OCI-LY7 (cell line): ENCODE measurements around the gene IFNL2. TPM values are rescaled to one million over a fixed set of nuclear protein-coding genes. Genes with fewer than 3 reads are reported as not detected.
A peak's percentile ranks its signal among the peaks of the same experiment; 100 is the strongest.

Experiments
- BruUV-seq: library from RNA; stranded (reverse); fragments of 400-500 nt; replicated peaks from 2 replicates; lab custom pipeline; 2021; lab: Mats Ljungman, UMichigan
- CTCF ChIA-PET: fragments of 300-600 bp; sonication (Branson Sonifier 250); formaldehyde crosslinking; loops from one replicate; lab custom pipeline; 2022; ENCODE audit warnings: antibody characterized with exemption; ENCODE audit not compliant: unreplicated experiment; lab: Charles Lee
- POLR2A ChIA-PET: fragments of 300-600 bp; sonication (Branson Sonifier 250); formaldehyde crosslinking; loops from one replicate; lab custom pipeline; 2022; ENCODE audit warnings: antibody characterized with exemption; lab: Charles Lee
- DNase-seq: peaks from one replicate; pipeline ENCODE4 v3.0.0-alpha.2; 2015; ENCODE audit warnings: low spot score
- H2AFZ ChIP-seq: fragments of 200-600 bp; sonication (generic), shearing (Covaris generic); 2 replicates; pipeline ENCODE4 v1.6.1; 2014; ENCODE audit warnings: mild to moderate bottlenecking, antibody characterized with exemption, low read length, moderate library complexity
- H3K27ac ChIP-seq: fragments of 200-600 bp; sonication (generic); 2 replicates; pipeline ENCODE4 v1.5.1; 2014; ENCODE audit warnings: mixed run types, low read depth, mild to moderate bottlenecking, moderate library complexity, low read length, inconsistent platforms; ENCODE audit not compliant: poor library complexity, severe bottlenecking
- H3K36me3 ChIP-seq: fragments of 200-600 bp; sonication (generic); 2 replicates; pipeline ENCODE4 v1.6.1; 2014; ENCODE audit warnings: mild to moderate bottlenecking, antibody characterized with exemption, low read length, moderate library complexity, mixed read lengths; ENCODE audit not compliant: insufficient read depth
- H3K4me1 ChIP-seq: fragments of 200-600 bp; sonication (generic); 2 replicates; pipeline ENCODE4 v1.5.1; 2014; ENCODE audit warnings: mild to moderate bottlenecking, low read length; ENCODE audit not compliant: insufficient read depth, poor library complexity, severe bottlenecking
- H3K4me2 ChIP-seq: fragments of 200-600 bp; sonication (generic); 2 replicates; pipeline ENCODE4 v1.6.1; 2014; ENCODE audit warnings: mild to moderate bottlenecking, low read length
- H3K4me3 ChIP-seq: fragments of 200-600 bp; sonication (generic); 2 replicates; pipeline ENCODE4 v1.5.1; 2014; ENCODE audit warnings: mild to moderate bottlenecking, low read depth, low read length; ENCODE audit not compliant: poor library complexity, severe bottlenecking
- H3K79me2 ChIP-seq: fragments of 200-600 bp; sonication (generic); 2 replicates; pipeline ENCODE4 v1.6.1; 2016; ENCODE audit warnings: low read depth, mild to moderate bottlenecking, low read length, moderate library complexity, mixed read lengths; ENCODE audit not compliant: insufficient read depth
- H3K9me2 ChIP-seq: fragments of 200-600 bp; sonication (generic); 2 replicates; pipeline ENCODE4 v1.6.1; 2016; ENCODE audit warnings: mild to moderate bottlenecking, low read length, mixed read lengths; ENCODE audit not compliant: insufficient read depth
- H3K9me3 ChIP-seq: fragments of 200-600 bp; sonication (generic); 2 replicates; pipeline ENCODE4 v1.6.1; 2014; ENCODE audit warnings: mild to moderate bottlenecking, mixed run types, low read length, mixed read lengths
- H4K20me1 ChIP-seq: fragments of 200-600 bp; sonication (generic); 2 replicates; pipeline ENCODE4 v1.6.1; 2014; ENCODE audit warnings: mild to moderate bottlenecking, antibody characterized with exemption, low read length, moderate library complexity, mixed read lengths; ENCODE audit not compliant: insufficient read depth
- CTCF ChIP-seq: fragments of 200-600 bp; sonication (generic); conservative IDR thresholded peaks from 2 replicates; pipeline ENCODE4 v1.5.1; 2014; ENCODE audit warnings: mild to moderate bottlenecking, antibody characterized with exemption, low read length, moderate library complexity, mixed read lengths
- EZH2phosphoT487 ChIP-seq: fragments of 200-600 bp; sonication (generic); IDR thresholded peaks from 2 replicates; pipeline ENCODE4 v1.6.1; 2018; ENCODE audit warnings: low read depth, borderline replicate concordance, mild to moderate bottlenecking, mixed run types, antibody characterized with exemption, low read length, moderate library complexity, mixed read lengths
- intact Hi-C: fragments of 100-400 bp; cut with micrococcal nuclease; formaldehyde crosslinking; loops from one replicate; pipeline ENCODE4 v1.10.0; 2022; ENCODE audit not compliant: unreplicated experiment
- total RNA-seq, 2 experiments: library from RNA; depleted of rRNA in 1 of 2; stranded (reverse); fragments of >200 nt in 1 of 2; shearing (Covaris generic) in 1 of 2; gene quantifications; 2 replicates each; pipeline ENCODE4 v1.2.3, GENCODE V29; 2014 to 2022

Gene IFNL2
- total RNA-seq, 2 experiments from 2014 or later, result not detected

GRCh38 chr19:39236527-39236926 is 31.7 kb upstream of the IFNL2 start:
- Histone ChIP-seq H3K27ac (no peak overlapping the region), H2AFZ (no peak overlapping the region), H3K4me1 (peaks cover 12% of the 10 kb centered on the region), H4K20me1 (no peaks in the 10 kb centered on the region), H3K79me2 (no peaks in the 10 kb centered on the region), H3K4me3 (no peak overlapping the region), H3K4me2 (no peak overlapping the region), H3K36me3 (no peaks in the 10 kb centered on the region), H3K9me3 (no peaks in the 10 kb centered on the region), H3K9me2 (no peaks in the 10 kb centered on the region)
- ChIA-PET POLR2A (interaction anchor here (0.6 to 0.7 kb wide), 2 partner anchors 204 to 278 kb away, joined by 3 to 6 read pairs; no protein-coding TSS in a partner anchor), CTCF (interaction anchor here (0.6 kb wide), 2 partner anchors 25 to 205 kb away, joined by 3 to 4 read pairs; no protein-coding TSS in a partner anchor)
- intact Hi-C loops, result no loop called here
- TF ChIP-seq EZH2phosphoT487, result no peak
- DNase-seq, result no peak
- no TSS peak for BruUV-seq

GRCh38 chr19:39237200-39238184 is 30.7 kb upstream of the IFNL2 start:
- Histone ChIP-seq H3K9me2 (no peaks in the 10 kb centered on the region), H3K79me2 (no peaks in the 10 kb centered on the region), H4K20me1 (no peaks in the 10 kb centered on the region), H3K36me3 (no peaks in the 10 kb centered on the region), H3K9me3 (no peaks in the 10 kb centered on the region), H3K27ac (no peak overlapping the region), H2AFZ (peak overlapping the region; percentile 85), H3K4me2 (peak overlapping the region; percentile 62), H3K4me3 (peak overlapping the region; percentile 26), H3K4me1 (peaks cover 12% of the 10 kb centered on the region)
- ChIA-PET CTCF (interaction anchor here (0.6 kb wide), 1 partner anchor 17 kb away, joined by 7 read pairs; no protein-coding TSS in a partner anchor), POLR2A (interaction anchor here (0.9 kb wide), 1 partner anchor 24 kb away, joined by 3 read pairs; no protein-coding TSS in a partner anchor)
- no peak for TF ChIP-seq EZH2phosphoT487
- TF ChIP-seq CTCF, result no peak
- intact Hi-C loops, result no loop called here
- no TSS peak for BruUV-seq
- peak; percentile 81 for DNase-seq

- Histone ChIP-seq H2AFZ (peak overlapping the region; percentile 85), H4K20me1 (no peaks in the 10 kb centered on the region)
- TF ChIP-seq CTCF (no peak), EZH2phosphoT487 (no peak)
Measured at GRCh38 chr19:39238209-39238608, 30.0 kb upstream of the IFNL2 start.

More at GRCh38 chr19:39238209-39238608, 30.0 kb upstream of the IFNL2 start:
- peak overlapping the region; percentile 62 for H3K4me2 ChIP-seq
- no peaks in the 10 kb centered on the region for H3K9me3 ChIP-seq
- no peak overlapping the region for H3K27ac ChIP-seq
- no peaks in the 10 kb centered on the region for H3K9me2 ChIP-seq
- intact Hi-C loops, result no loop called here
- POLR2A ChIA-PET, result interaction anchor here (0.9 kb wide), 1 partner anchor 24 kb away, joined by 3 read pairs; no protein-coding TSS in a partner anchor
- no peak for DNase-seq
- H3K79me2 ChIP-seq, result no peaks in the 10 kb centered on the region
- CTCF ChIA-PET, result no interaction called here
- H3K4me1 ChIP-seq, result peaks cover 12% of the 10 kb centered on the region
- no peaks in the 10 kb centered on the region for H3K36me3 ChIP-seq
- BruUV-seq, result no TSS peak
- H3K4me3 ChIP-seq, result peak overlapping the region; percentile 26
